ENCODE measurements around the gene ELF2.

ELF2 gene

DNA sequence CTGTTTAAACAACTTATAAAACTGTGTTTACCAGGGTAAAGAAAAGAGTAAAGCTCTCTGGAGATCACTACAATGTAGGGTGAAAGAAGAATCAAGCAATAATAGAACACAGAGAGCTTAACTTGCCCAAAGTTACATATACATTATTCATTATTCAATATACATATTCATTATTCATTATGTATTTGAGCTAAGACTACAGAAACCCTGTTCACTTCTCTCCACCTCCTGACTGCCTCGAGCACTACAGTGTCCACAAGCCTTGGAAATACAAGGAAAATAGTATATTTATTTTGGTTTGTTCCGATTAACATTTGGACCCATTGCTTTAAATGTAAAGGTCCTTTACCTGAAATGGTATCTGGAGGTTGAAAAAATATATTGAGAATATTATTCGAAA lies 35.9 kb upstream of the ELF2 start:
- no peak for DNase-seq (ENCODE audit: low spot score)
- TF ChIP-seq, protein P1, sequence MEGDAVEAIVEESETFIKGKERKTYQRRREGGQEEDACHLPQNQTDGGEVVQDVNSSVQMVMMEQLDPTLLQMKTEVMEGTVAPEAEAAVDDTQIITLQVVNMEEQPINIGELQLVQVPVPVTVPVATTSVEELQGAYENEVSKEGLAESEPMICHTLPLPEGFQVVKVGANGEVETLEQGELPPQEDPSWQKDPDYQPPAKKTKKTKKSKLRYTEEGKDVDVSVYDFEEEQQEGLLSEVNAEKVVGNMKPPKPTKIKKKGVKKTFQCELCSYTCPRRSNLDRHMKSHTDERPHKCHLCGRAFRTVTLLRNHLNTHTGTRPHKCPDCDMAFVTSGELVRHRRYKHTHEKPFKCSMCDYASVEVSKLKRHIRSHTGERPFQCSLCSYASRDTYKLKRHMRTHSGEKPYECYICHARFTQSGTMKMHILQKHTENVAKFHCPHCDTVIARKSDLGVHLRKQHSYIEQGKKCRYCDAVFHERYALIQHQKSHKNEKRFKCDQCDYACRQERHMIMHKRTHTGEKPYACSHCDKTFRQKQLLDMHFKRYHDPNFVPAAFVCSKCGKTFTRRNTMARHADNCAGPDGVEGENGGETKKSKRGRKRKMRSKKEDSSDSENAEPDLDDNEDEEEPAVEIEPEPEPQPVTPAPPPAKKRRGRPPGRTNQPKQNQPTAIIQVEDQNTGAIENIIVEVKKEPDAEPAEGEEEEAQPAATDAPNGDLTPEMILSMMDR (IDR thresholded peaks at IDR 0.05; ENCODE audit: extremely low read depth, missing control alignments), result no peak

DNA sequence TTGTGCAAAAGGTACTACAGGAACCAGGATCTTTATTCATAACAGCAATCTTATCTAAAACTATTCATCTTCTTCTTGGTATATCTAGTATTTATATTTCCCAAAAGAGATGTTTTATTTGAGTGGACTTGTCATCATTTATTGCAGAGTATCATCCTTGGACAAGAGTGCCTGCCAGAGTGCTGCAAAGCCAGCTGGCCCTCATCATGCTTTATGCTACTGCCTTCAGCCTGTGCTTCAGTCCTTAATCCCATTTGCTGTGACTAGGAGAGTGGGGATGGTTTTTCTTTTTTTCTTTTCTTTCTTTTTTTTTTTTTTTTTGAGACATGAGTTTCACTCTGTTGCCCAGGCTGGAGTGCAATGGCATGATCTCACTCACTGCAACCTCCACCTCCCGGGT lies 33.5 kb upstream of the ELF2 start:
- TF ChIP-seq, protein P1 (IDR thresholded peaks at IDR 0.05; ENCODE audit: extremely low read depth, missing control alignments), result no peak
- DNase-seq (ENCODE audit: low spot score), result no peak

DNA sequence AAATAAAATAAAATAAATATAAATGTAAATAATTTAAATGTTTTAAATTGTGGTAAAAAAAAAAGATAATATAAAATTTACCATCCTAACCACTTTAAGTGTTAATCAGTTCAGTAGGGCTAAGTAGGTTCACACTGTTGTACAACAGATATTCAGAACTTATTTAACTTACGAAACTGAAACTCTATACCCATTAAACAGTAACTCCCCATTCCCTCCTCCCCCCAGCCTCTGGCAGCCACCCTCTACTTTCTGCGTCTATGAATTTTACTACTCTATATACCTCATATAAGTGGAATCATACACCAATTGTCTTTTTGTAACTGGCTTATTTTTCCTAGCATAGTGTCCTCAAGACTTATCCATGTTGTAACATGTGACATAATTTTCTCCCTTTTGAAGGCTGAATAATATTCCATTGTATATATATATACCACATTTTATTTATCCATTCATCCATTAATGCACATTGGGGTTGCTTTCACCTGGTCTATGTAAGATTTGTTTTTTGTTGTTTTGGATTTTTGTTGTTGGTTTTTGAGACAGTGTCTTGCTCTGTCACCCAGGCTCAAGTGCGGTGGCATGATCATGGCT lies 32.5 kb upstream of the ELF2 start:
- TF ChIP-seq, protein P1 (IDR thresholded peaks at IDR 0.05; ENCODE audit: extremely low read depth, missing control alignments), result no peak

DNA sequence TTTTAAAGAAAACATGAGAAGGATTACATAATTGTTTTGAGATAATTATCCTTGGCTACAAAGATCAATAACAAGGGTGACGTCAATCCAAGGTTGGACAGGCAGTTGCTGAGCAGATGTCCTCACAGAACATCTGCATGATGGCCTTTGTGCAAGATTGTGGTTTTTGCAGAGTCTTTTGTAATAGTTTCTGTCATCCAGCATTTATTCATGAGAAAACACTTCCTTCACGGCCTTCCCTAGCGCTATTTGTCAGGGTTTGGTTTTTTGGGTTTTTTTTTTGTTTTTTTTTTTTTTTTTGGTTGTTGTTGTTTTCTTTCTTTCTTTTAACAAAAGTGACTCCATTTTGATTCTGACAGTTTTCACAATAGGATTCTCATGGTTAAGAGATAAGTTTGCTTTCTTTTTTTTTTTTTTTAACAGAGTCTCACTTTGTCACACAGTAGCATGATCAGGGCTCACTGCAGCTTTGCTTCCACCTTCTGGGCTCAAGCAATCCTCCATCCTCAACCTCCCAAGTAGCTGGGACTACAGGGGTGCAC lies 31.5 kb upstream of the ELF2 start:
- TF ChIP-seq, protein P1 (IDR thresholded peaks at IDR 0.05; ENCODE audit: extremely low read depth, missing control alignments), result no peak
- no peak for DNase-seq (ENCODE audit: low spot score)

More for the DNA sequence above, 32.5 kb upstream of the ELF2 start:
- DNase-seq (ENCODE audit: low spot score), result no peak

DNA sequence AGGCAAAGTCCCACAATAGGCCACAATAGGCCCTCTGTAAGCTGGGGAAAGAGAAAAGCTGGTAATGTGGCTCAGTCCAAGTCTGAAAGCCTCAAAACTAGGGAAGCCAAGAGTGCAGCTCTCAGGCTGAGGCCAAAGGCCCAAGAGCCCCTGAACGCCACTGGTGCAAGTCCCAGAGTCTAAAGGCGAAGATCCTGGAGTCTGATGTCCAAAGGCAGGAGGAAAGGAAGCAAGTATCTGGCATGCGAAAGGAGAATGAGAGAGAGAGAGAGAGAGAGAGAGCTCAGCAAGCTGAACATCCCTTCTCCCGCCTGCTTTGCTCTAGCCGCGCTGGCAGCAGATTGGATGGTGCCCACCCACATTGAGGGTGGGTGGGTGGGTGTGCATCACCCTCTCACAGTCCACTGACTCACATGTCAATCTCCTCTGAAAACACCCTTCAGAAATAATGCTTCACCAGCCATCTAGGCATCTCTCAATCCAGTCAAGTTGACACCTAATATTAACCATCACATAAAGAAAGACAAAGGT lies 30.9 kb upstream of the ELF2 start:
- no peak for DNase-seq (ENCODE audit: low spot score)
- TF ChIP-seq, protein P1 (IDR thresholded peaks at IDR 0.05; ENCODE audit: extremely low read depth, missing control alignments), result no peak

DNA sequence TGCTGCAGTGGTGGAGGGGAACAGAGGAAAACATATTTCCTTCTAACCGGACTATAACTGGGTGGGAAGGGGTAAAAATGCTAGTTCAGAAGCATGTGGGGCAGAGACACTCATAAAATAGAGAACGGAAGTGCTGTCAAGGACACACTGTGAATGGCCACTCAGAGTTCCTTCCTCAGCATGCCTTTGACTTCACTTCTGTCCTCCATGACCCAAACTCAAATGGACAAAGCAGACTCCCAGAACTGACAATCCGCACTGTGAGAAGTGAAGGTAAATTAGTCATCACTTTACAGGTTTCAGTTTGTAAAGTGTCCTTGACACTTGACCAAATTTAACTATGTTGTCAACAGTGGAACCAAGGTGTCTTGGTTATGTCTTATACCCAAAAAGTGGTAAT lies 30.2 kb upstream of the ELF2 start:
- peak; percentile 24 for DNase-seq (ENCODE audit: low spot score)
- TF ChIP-seq, protein P1 (IDR thresholded peaks at IDR 0.05; ENCODE audit: extremely low read depth, missing control alignments), result no peak

DNA sequence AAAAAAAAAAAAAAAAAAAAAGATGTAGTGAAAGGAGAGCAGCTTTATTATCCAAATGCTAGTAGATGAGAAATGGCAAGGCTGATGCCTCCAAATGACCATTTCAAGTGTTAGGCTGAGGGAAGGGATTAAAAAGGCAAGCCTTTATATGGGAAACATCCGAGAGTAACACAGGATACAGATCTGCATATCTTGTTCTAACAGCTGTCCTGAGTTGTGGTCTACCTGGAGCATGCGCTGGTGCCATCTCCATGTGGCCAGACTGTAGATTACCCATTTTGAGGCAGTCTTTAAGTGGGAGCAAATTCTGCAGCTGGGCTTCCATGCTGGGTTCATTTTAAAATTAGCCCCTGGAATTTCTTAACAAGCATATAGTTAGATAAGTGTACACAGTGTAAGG lies 26.0 kb upstream of the ELF2 start:
- DNase-seq (ENCODE audit: low spot score), result no peak
- TF ChIP-seq, protein P1 (IDR thresholded peaks at IDR 0.05; ENCODE audit: extremely low read depth, missing control alignments), result no peak
